GM23338 (cell line): ENCODE results near the gene MALRD1.

Experiments used
- POLR2AphosphoS5 ChIP-seq: IDR thresholded peaks from 2 replicates; pipeline ENCODE4 v1.6.1; 2016; ENCODE audit warnings: antibody characterized with exemption, low read depth
- STAT1 ChIP-seq: IDR thresholded peaks from one replicate; pipeline ENCODE4 v1.6.1; 2016; ENCODE audit warnings: antibody characterized with exemption; ENCODE audit not compliant: unreplicated experiment
- TF ChIP-seq, protein P1 (sequence below), 2 experiments: fragments of 200-600 bp in 1 of 2; sonication (generic) in 1 of 2; conservative IDR thresholded peaks; 2 replicates each; pipeline versions ENCODE4 v1.5.1 to v1.6.1; 2016 to 2017; ENCODE audit warnings: antibody characterized with exemption in 2 of 2, low read depth in 2 of 2, mild to moderate bottlenecking in 2 of 2, moderate library complexity in 1 of 2

GRCh38 chr10:19777806-19778205 is 729.2 kb downstream of the MALRD1 start:
- TF ChIP-seq, protein P1, sequence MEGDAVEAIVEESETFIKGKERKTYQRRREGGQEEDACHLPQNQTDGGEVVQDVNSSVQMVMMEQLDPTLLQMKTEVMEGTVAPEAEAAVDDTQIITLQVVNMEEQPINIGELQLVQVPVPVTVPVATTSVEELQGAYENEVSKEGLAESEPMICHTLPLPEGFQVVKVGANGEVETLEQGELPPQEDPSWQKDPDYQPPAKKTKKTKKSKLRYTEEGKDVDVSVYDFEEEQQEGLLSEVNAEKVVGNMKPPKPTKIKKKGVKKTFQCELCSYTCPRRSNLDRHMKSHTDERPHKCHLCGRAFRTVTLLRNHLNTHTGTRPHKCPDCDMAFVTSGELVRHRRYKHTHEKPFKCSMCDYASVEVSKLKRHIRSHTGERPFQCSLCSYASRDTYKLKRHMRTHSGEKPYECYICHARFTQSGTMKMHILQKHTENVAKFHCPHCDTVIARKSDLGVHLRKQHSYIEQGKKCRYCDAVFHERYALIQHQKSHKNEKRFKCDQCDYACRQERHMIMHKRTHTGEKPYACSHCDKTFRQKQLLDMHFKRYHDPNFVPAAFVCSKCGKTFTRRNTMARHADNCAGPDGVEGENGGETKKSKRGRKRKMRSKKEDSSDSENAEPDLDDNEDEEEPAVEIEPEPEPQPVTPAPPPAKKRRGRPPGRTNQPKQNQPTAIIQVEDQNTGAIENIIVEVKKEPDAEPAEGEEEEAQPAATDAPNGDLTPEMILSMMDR (conservative IDR thresholded peaks at IDR 0.05; ENCODE audit: low read depth in 2 of 2): no peak
- TF ChIP-seq STAT1 (no peak), POLR2AphosphoS5 (no peak)
